Uterine smooth muscle cell (primary cell): ENCODE measurements around the gene PLA2G15. TPM values are rescaled to one million over a fixed set of nuclear protein-coding genes. Genes with fewer than 3 reads are reported as not detected.

Source experiments
- total RNA-seq: library from RNA; depleted of rRNA; stranded (reverse); fragments of >200 nt; gene quantifications from 2 replicates; pipeline ENCODE4 v1.2.3, GENCODE V29; 2014

Gene PLA2G15, protein sequence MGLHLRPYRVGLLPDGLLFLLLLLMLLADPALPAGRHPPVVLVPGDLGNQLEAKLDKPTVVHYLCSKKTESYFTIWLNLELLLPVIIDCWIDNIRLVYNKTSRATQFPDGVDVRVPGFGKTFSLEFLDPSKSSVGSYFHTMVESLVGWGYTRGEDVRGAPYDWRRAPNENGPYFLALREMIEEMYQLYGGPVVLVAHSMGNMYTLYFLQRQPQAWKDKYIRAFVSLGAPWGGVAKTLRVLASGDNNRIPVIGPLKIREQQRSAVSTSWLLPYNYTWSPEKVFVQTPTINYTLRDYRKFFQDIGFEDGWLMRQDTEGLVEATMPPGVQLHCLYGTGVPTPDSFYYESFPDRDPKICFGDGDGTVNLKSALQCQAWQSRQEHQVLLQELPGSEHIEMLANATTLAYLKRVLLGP
- 32.1 and 38.0 TPM in 2 replicates for total RNA-seq

DNA sequence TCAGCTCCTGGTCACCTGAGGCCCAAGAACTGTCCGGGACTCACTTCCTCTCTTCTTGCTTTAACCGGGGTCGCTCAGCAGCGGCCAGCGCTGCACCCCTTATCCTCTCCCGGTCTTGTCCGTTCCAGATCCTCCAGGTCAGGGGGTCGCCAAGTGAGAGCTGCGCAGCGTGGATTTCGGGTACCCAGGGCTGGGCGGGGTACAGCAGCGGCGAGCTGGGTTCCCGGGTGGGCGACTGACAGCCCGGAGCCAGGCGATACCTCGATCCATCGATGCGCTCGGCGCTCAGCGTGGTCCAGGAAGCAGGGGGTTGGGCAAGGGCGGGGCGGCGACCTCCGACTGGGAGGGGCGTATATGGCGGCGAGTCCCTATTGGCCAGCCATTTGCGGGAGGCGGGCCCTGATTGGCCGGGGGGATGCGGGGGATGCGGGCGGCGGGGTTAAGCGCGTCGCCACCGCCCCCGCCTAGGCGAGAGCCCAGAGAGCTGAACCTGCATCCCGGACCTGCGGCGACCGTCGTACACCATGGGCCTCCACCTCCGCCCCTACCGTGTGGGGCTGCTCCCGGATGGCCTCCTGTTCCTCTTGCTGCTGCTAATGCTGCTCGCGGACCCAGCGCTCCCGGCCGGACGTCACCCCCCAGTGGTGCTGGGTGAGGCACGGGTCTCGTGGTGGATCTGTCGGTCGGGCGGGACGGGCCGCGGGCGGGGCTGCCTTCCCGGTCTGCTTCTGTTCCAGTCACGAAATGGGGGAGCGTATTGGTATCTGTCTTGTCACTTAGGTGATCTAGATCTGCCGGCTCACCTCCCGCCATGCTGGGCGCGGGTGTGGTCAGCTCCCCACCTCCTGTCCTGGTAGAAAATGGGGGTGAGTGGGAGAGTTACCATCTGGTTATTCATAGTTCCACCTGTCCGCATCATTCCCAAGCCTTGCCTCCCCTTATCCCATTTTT, at the start of gene PLA2G15:
TSS of gene PLA2G15 (plus strand) at position 471 of the 951 bp plus-strand sequence. CDS start at position 525, 54 bp downstream.

GRCh38 chr16:68235887-68236136, 9.4 kb upstream of the PLA2G15 start, which contains the start of gene ESRP2:
Gene ESRP2, minus strand, starts transcription at chr16:68236127. Its CDS starts 82 bp downstream, at chr16:68236045.

DNA sequence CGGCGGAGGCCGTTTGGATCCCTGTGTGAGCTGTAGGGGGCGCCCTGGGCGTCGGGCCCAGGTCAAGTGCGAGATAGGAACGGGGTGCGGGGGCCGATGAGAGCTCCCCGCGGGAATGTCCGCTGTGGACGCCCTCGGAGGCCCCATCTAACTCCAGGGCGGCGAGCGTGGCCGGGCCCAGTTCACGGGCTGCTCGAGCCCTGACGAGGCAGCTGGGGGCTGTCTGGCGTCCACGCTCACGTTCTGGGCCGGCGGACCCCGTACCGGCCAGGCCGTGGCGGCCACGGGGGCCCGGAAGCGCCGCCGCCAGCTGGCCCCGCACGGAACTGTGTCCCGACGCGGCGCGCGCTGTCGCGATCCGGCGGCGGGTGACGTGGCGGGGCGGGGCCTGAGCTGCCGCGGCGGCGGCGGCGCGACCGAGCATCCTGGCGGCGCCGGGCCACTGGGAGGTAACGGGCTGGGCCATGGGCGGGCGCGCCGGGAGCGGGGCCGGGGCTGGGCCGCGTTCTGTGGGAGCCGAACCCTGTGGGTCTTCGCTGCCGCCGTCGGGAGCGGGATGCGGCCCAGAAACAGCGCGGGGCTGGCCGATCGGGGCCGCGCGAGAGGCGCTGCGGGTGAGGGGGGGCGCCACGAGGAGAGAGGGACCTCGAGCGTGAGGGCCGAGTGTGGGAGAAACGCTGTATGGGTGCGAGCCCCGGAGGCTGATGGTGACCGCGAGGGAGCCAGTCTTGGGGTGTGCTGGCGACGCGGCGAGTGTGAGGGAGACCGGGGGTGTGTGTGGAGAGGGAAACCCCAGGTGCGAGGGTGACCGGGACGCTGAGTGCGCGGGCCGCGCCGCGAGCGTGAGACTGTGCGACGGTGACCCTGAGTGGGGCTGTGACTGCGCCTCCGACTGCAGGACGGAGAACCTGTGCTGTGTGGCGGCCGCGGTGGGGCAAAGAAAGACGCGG, 19.2 kb downstream of the PLA2G15 start, which contains the start of gene SLC7A6:
TSS of gene SLC7A6 (plus strand) at position 399 of the 950 bp plus-strand sequence. CDS start 10,201 bp downstream, outside the sequence.

Other genes with a start within 250 kb of the PLA2G15 start
- gene DPEP2, start 245.9 kb upstream of the PLA2G15 start, total RNA-seq: not detected in 2 replicates
- not detected in 2 replicates for gene DPEP2NB, start 229.5 kb upstream of the PLA2G15 start, total RNA-seq
- 14.1 and 20.3 TPM in 2 replicates for gene DDX28, start 222.1 kb upstream of the PLA2G15 start, total RNA-seq
- 17.7 and 29.8 TPM in 2 replicates for gene DUS2, start 222.1 kb upstream of the PLA2G15 start, total RNA-seq
- gene NFATC3, start 160.0 kb upstream of the PLA2G15 start, total RNA-seq: 7.3 and 8.4 TPM in 2 replicates
- 0.12 and 0.22 TPM in 2 replicates for gene ESRP2, start 9.2 kb upstream of the PLA2G15 start, total RNA-seq
- gene SLC7A6, start 19.2 kb downstream of the PLA2G15 start, total RNA-seq: 12.6 and 17.3 TPM in 2 replicates
- 14.9 and 17.5 TPM in 2 replicates for gene SLC7A6OS, start 65.6 kb downstream of the PLA2G15 start, total RNA-seq
- 52.0 and 70.6 TPM in 2 replicates for gene PRMT7, start 65.6 kb downstream of the PLA2G15 start, total RNA-seq
- under 0.01 and 0.12 TPM in 2 replicates for gene SMPD3, start 203.1 kb downstream of the PLA2G15 start, total RNA-seq